Activated CD8-positive, alpha-beta T cell treated with anti-CD3 and anti-CD28 coated beads for 36 hours (primary cell): ENCODE measurements around the gene OGFOD1. TPM values are rescaled to one million over a fixed set of nuclear protein-coding genes. Genes with fewer than 3 reads are reported as not detected.

Experiments
- ATAC-seq: fragments of 200-7000 bp; cut with Tn5 transposase; one replicate; pipeline ENCODE4 v1.10.0; 2021; ENCODE audit warnings: mild to moderate bottlenecking, moderate library complexity
- CTCF ChIA-PET: fragments of 350-600 bp; sonication (Branson Sonifier 250); formaldehyde crosslinking; loops from one replicate; lab custom pipeline; 2021; ENCODE audit warnings: antibody characterized with exemption; lab: Charles Lee
- POLR2A ChIA-PET: fragments of 350-600 bp; sonication (Branson Sonifier 250); formaldehyde crosslinking; loops from one replicate; lab custom pipeline; 2021; ENCODE audit warnings: antibody characterized with exemption; lab: Charles Lee
- DNase-seq: peaks from one replicate; pipeline ENCODE4 v3.0.0-alpha.2; 2020
- H3K27ac Mint-ChIP-seq: one replicate; pipeline ENCODE4 v1.8.0; 2021; ENCODE audit warnings: mild to moderate bottlenecking, mixed read lengths
- H3K27me3 Mint-ChIP-seq: one replicate; pipeline ENCODE4 v1.8.0; 2021; ENCODE audit warnings: mixed read lengths
- H3K36me3 Mint-ChIP-seq: one replicate; pipeline ENCODE4 v1.8.0; 2021; ENCODE audit warnings: low read depth, mixed read lengths
- H3K4me1 Mint-ChIP-seq: one replicate; pipeline ENCODE4 v1.8.0; 2021; ENCODE audit warnings: low read depth, mixed read lengths
- H3K4me3 Mint-ChIP-seq: one replicate; pipeline ENCODE4 v1.8.0; 2021; ENCODE audit warnings: mild to moderate bottlenecking, moderate library complexity, mixed read lengths
- H3K9me3 Mint-ChIP-seq: one replicate; pipeline ENCODE4 v1.8.0; 2021; ENCODE audit warnings: mixed read lengths
- CTCF ChIP-seq: fragments of 200-600 bp; IDR thresholded peaks from one replicate; pipeline ENCODE4 v1.8.0; 2022; ENCODE audit warnings: antibody characterized with exemption, mild to moderate bottlenecking
- intact Hi-C: fragments of 100-400 bp; cut with micrococcal nuclease; formaldehyde crosslinking; loops from one replicate; pipeline ENCODE4 v1.10.0; 2022
- total RNA-seq, 2 experiments: library from RNA; stranded (reverse); gene quantifications; one replicate each; pipeline ENCODE4 v1.2.3, GENCODE V29; 2021

Gene OGFOD1
- total RNA-seq, 2 experiments from 2014 or later: 51.0 to 59.2 TPM

DNA sequence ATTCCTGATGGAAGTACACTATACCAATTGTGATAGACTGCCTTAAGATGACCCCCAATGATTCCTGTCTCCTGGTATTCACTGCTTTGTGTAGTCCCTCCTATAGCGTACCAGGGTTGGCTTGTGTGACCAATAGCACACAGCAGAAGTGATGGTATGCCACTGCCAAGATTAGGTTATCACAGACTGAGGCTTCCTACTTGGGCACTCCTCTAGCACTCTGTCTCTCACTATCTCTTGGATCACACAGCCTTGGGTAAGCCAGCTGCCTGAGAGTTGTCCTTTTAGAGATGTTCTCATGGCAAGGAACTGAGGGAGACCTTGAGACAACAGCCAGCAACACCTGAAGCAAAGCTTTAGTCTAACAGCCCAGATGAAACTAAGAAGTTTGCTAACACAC, 13.3 kb upstream of the OGFOD1 start:
- H3K4me1 Mint-ChIP-seq: peaks cover 2% of the 10 kb centered on the region
- ATAC-seq: no peak
- no peak overlapping the region for H3K27ac Mint-ChIP-seq
- CTCF ChIA-PET: no interaction called here
- intact Hi-C loops: no loop called here
- no peak for TF ChIP-seq CTCF
- no peak overlapping the region for H3K4me3 Mint-ChIP-seq
- DNase-seq: no peak
- POLR2A ChIA-PET: interaction anchor here (1.0 to 1.3 kb wide), 3 partner anchors 11 to 59 kb away, joined by 3 to 5 read pairs (median 4); partner anchors contain the start of genes NUDT21 and OGFOD1
- no peaks in the 10 kb centered on the region for H3K9me3 Mint-ChIP-seq
- no peaks in the 10 kb centered on the region for H3K27me3 Mint-ChIP-seq
- peaks cover 46% of the 10 kb centered on the region for H3K36me3 Mint-ChIP-seq

DNA sequence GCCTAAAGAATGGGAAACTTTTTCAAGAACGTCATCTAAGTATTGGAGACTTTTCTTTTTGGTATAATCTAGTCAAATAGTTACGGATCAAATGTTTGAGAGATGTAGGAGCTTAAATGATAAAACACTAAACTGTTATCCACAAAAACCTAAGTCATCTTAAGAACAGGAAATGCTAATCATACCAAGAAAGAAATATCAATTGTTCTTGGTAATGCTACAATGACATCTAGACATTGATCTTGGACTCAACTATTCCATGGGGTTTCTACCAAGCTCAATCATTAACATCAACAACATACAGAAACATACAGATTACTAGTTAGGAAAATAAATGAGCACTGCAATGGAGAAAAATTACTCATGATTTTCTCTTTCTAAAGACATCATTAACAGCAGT, 4.1 kb upstream of the OGFOD1 start:
- Mint-ChIP-seq H3K4me1 (peaks cover 33% of the 10 kb centered on the region), H3K4me3 (no peak overlapping the region), H3K27me3 (no peaks in the 10 kb centered on the region), H3K36me3 (peaks cover 44% of the 10 kb centered on the region), H3K9me3 (no peaks in the 10 kb centered on the region), H3K27ac (peak overlapping the region; percentile 85)
- DNase-seq (no peak), ATAC-seq (no peak)
- intact Hi-C loops: no loop called here
- TF ChIP-seq CTCF: no peak
- ChIA-PET POLR2A (interaction anchor here (1.2 kb wide), 1 partner anchor 498 kb away, joined by 3 read pairs; no protein-coding TSS in a partner anchor), CTCF (interaction anchor here (0.9 kb wide), 1 partner anchor 46 kb away, joined by 3 read pairs; no protein-coding TSS in a partner anchor)

GRCh38 chr16:56448005-56448404, 3.3 kb upstream of the OGFOD1 start:
- Mint-ChIP-seq H3K4me3 (peak overlapping the region; percentile 37), H3K27ac (peak overlapping the region; percentile 85), H3K36me3 (peaks cover 44% of the 10 kb centered on the region), H3K9me3 (no peaks in the 10 kb centered on the region), H3K27me3 (no peaks in the 10 kb centered on the region), H3K4me1 (peaks cover 40% of the 10 kb centered on the region)
- DNase-seq (no peak), ATAC-seq (no peak)
- ChIA-PET POLR2A (interaction anchor here (1.2 kb wide), 1 partner anchor 498 kb away, joined by 3 read pairs; no protein-coding TSS in a partner anchor), CTCF (interaction anchor here (0.9 kb wide), 1 partner anchor 47 kb away, joined by 3 read pairs; no protein-coding TSS in a partner anchor)
- intact Hi-C loops: no loop called here
- no peak for TF ChIP-seq CTCF

GRCh38 chr16:56450275-56450985, 924 bp upstream of the OGFOD1 start:
- Mint-ChIP-seq H3K9me3 (no peaks in the 10 kb centered on the region), H3K4me1 (peaks cover 43% of the 10 kb centered on the region), H3K4me3 (peak overlapping the region; percentile 80), H3K27ac (peak overlapping the region; percentile 92), H3K36me3 (peaks cover 43% of the 10 kb centered on the region), H3K27me3 (no peaks in the 10 kb centered on the region)
- ChIA-PET CTCF (interaction anchor here (1.2 to 1.8 kb wide), 3 partner anchors 10 to 259 kb away, joined by 3 to 5 read pairs (median 5); no protein-coding TSS in a partner anchor), POLR2A (interaction anchor here (1.8 kb wide), 1 partner anchor 12 kb away, joined by 5 read pairs; no protein-coding TSS in a partner anchor)
- no peak for DNase-seq
- TF ChIP-seq CTCF: no peak
- intact Hi-C loops: no loop called here
- ATAC-seq: no peak
